Measurements from ENCODE around the gene AOX1. TPM values are rescaled to one million over a fixed set of nuclear protein-coding genes. Genes with fewer than 3 reads are reported as not detected.

The AOX1 gene
- total and polyA plus RNA-seq, 10 of the 15 experiments (the other 5 are each of a cell fraction or from before 2014, with no cell fraction given), result 0.03 to 0.56 (median 0.19) TPM; not detected in 6

GRCh38 chr2:200695191-200695590 is 109.4 kb downstream of the AOX1 start:
- Histone ChIP-seq H3K27ac (ENCODE audit: control insufficient read depth, insufficient read depth) (no peak overlapping the region), H3K9ac (ENCODE audit: control insufficient read depth, insufficient read depth, low read length) (no peak overlapping the region), H3K4me3 (no peak overlapping the region), H3K36me3 (ENCODE audit: control insufficient read depth in 2 of 2, insufficient read depth in 2 of 2, low read length in 1 of 2) (no peaks in the 10 kb centered on the region), H3K4me1 (ENCODE audit: control insufficient read depth, insufficient read depth, low read length) (no peaks in the 10 kb centered on the region), H3K9me3 (replicated peaks; ENCODE audit: control insufficient read depth, insufficient read depth, low read length) (no peaks in the 10 kb centered on the region), H3K4me2 (ENCODE audit: control insufficient read depth, insufficient read depth) (no peak overlapping the region), H2AFZ (ENCODE audit: control insufficient read depth, low read depth, low read length) (no peak overlapping the region), H3K79me2 (ENCODE audit: control insufficient read depth, insufficient read depth, low read length) (no peaks in the 10 kb centered on the region), H4K20me1 (ENCODE audit: control insufficient read depth, insufficient read depth) (no peaks in the 10 kb centered on the region), H3K27me3 (replicated peaks in 1 of 2; ENCODE audit: control insufficient read depth in 2 of 2, insufficient read depth in 2 of 2, low read length in 1 of 2) (no peaks in the 10 kb centered on the region; a peak in 4 of 4 replicates)
- DNase-seq (ENCODE audit: low read depth, low spot score) (no peak), FAIRE-seq (no peak), ATAC-seq (no peak)
- RAD21 ChIA-PET (ENCODE audit: unreplicated experiment), result no interaction called here
- POLR2A ChIA-PET, result no interaction called here
- WGBS (ENCODE audit: insufficient coverage, insufficient replicate concordance, low lambda C conversion rate, missing lambda C conversion rate), result 15% methylated on average over 4 of the region's 4 CpGs
- intact Hi-C loops (cut with micrococcal nuclease; ENCODE audit: unreplicated experiment), result no loop called here
- CTCF ChIA-PET, result interaction anchor here (1.0 kb wide), 1 partner anchor 212 kb away, joined by 3 read pairs; no protein-coding TSS in a partner anchor
- TF ChIP-seq ZBTB4 (CRISPR knock-in tag; IDR thresholded peaks at IDR 0.05) (no peak), HSF1 (IDR thresholded peaks at IDR 0.05; ENCODE audit: low read depth, low read length) (no peak), RELA (IDR thresholded peaks at IDR 0.05; ENCODE audit: borderline replicate concordance, partially characterized antibody) (no peak), CREM (IDR thresholded peaks at IDR 0.05; ENCODE audit: low read depth) (no peak), EED (IDR thresholded peaks at IDR 0.05; ENCODE audit: low read depth) (no peak), RFX5 (IDR thresholded peaks at IDR 0.05; ENCODE audit: low read depth, low read length) (no peak), SIX5 (IDR thresholded peaks at IDR 0.05; ENCODE audit: low read depth, low read length, severe bottlenecking) (no peak), RAD21 (IDR thresholded peaks at IDR 0.05; ENCODE audit: insufficient read depth, low read depth, low read length) (no peak), STAT1 (conservative IDR thresholded peaks at IDR 0.05) (no peak), PBX3 (IDR thresholded peaks at IDR 0.05; ENCODE audit: insufficient replicate concordance, low read depth, low read length) (no peak)
- in situ Hi-C loops (cut with MboI), result no loop called here
- SMC1A ChIA-PET (ENCODE audit: uncharacterized antibody, unreplicated experiment), result no interaction called here
- no TSS peak for BruUV-seq (replicated peaks)

Data from GM12878 (cell line).